Measurements from ENCODE around the gene TUT4. TPM values are rescaled to one million over a fixed set of nuclear protein-coding genes. Genes with fewer than 3 reads are reported as not detected.
A peak's percentile ranks its signal among the peaks of the same experiment; 100 is the strongest.

The TUT4 gene
- total and polyA plus RNA-seq, 2 donors (not counting 1 experiment from before 2014, with no cell fraction given) = 29.3 to 37.5 TPM

GRCh38 chr1:52576074-52576473 lies 23.2 kb upstream of the TUT4 start:
- no peak overlapping the region for H3K4me2 ChIP-seq (ENCODE audit: extremely low read depth, insufficient read depth, low read length)
- no peak for TF ChIP-seq EZH2 (IDR thresholded peaks at IDR 0.05; ENCODE audit: low read length, missing control alignments)
- no peak for TF ChIP-seq CTCF (conservative IDR thresholded peaks at IDR 0.05 in 1 of 2, IDR thresholded peaks at IDR 0.05 in 1 of 2; ENCODE audit: low read depth in 1 of 2, low read length in 2 of 2)
- H3K4me1 ChIP-seq (ENCODE audit: control insufficient read depth, extremely low read depth, insufficient read depth, low read length) = peaks cover 3% of the 10 kb centered on the region
- no peaks in the 10 kb centered on the region for H4K20me1 ChIP-seq (ENCODE audit: control insufficient read depth, extremely low read depth, insufficient read depth, low read length)
- no peaks in the 10 kb centered on the region for H3K9me3 ChIP-seq (ENCODE audit: control insufficient read depth, insufficient read depth, low read depth, low read length)
- H3K9ac ChIP-seq (ENCODE audit: insufficient read depth, low read length) = no peak overlapping the region
- no peaks in the 10 kb centered on the region for H3K36me3 ChIP-seq (ENCODE audit: control insufficient read depth, insufficient read depth, low read length)
- no peaks in the 10 kb centered on the region for H3K27me3 ChIP-seq (ENCODE audit: control insufficient read depth, insufficient read depth, low read length)
- no peak overlapping the region for H2AFZ ChIP-seq (ENCODE audit: low read length)
- H3K79me2 ChIP-seq (ENCODE audit: control insufficient read depth, insufficient read depth, low read length) = no peaks in the 10 kb centered on the region
- DNase-seq (ENCODE audit: low read depth in 2 of 2) = no peak
- H3K4me3 ChIP-seq (replicated peaks in 1 of 4; ENCODE audit: control extremely low read depth in 1 of 4, insufficient read depth in 1 of 4, low read depth in 3 of 4, low read length in 4 of 4) = no peak overlapping the region
- H3K27ac ChIP-seq (ENCODE audit: insufficient read depth, low read length) = no peak overlapping the region

GRCh38 chr1:52574594-52574993 lies 21.7 kb upstream of the TUT4 start:
- H3K79me2 ChIP-seq (ENCODE audit: control insufficient read depth, insufficient read depth, low read length) = no peaks in the 10 kb centered on the region
- no peaks in the 10 kb centered on the region for H4K20me1 ChIP-seq (ENCODE audit: control insufficient read depth, extremely low read depth, insufficient read depth, low read length)
- no peak overlapping the region for H3K27ac ChIP-seq (ENCODE audit: insufficient read depth, low read length)
- H3K27me3 ChIP-seq (ENCODE audit: control insufficient read depth, insufficient read depth, low read length) = no peaks in the 10 kb centered on the region
- no peak overlapping the region for H3K4me3 ChIP-seq (replicated peaks in 1 of 4; ENCODE audit: control extremely low read depth in 1 of 4, insufficient read depth in 1 of 4, low read depth in 3 of 4, low read length in 4 of 4)
- peaks cover 3% of the 10 kb centered on the region for H3K4me1 ChIP-seq (ENCODE audit: control insufficient read depth, extremely low read depth, insufficient read depth, low read length)
- TF ChIP-seq EZH2 (IDR thresholded peaks at IDR 0.05; ENCODE audit: low read length, missing control alignments) = no peak
- H3K9me3 ChIP-seq (ENCODE audit: control insufficient read depth, insufficient read depth, low read depth, low read length) = no peaks in the 10 kb centered on the region
- H3K4me2 ChIP-seq (ENCODE audit: extremely low read depth, insufficient read depth, low read length) = peak overlapping the region; percentile 68
- H2AFZ ChIP-seq (ENCODE audit: low read length) = no peak overlapping the region
- DNase-seq (ENCODE audit: low read depth in 2 of 2) = peak; percentile 95 to 99
- no peaks in the 10 kb centered on the region for H3K36me3 ChIP-seq (ENCODE audit: control insufficient read depth, insufficient read depth, low read length)
- H3K9ac ChIP-seq (ENCODE audit: insufficient read depth, low read length) = no peak overlapping the region

- Histone ChIP-seq H3K9ac (ENCODE audit: insufficient read depth, low read length) (no peak overlapping the region), H3K9me3 (ENCODE audit: control insufficient read depth, insufficient read depth, low read depth, low read length) (no peaks in the 10 kb centered on the region), H3K4me2 (ENCODE audit: extremely low read depth, insufficient read depth, low read length) (no peak overlapping the region), H3K4me3 (replicated peaks in 1 of 4; ENCODE audit: control extremely low read depth in 1 of 4, insufficient read depth in 1 of 4, low read depth in 3 of 4, low read length in 4 of 4) (no peak overlapping the region), H3K79me2 (ENCODE audit: control insufficient read depth, insufficient read depth, low read length) (no peaks in the 10 kb centered on the region), H3K27ac (ENCODE audit: insufficient read depth, low read length) (no peak overlapping the region), H3K4me1 (ENCODE audit: control insufficient read depth, extremely low read depth, insufficient read depth, low read length) (peaks cover 3% of the 10 kb centered on the region), H3K27me3 (ENCODE audit: control insufficient read depth, insufficient read depth, low read length) (peaks cover 7% of the 10 kb centered on the region), H4K20me1 (ENCODE audit: control insufficient read depth, extremely low read depth, insufficient read depth, low read length) (no peaks in the 10 kb centered on the region), H3K36me3 (ENCODE audit: control insufficient read depth, insufficient read depth, low read length) (no peaks in the 10 kb centered on the region), H2AFZ (ENCODE audit: low read length) (no peak overlapping the region)
- no peak for DNase-seq (ENCODE audit: low read depth in 2 of 2)
- TF ChIP-seq EZH2 (IDR thresholded peaks at IDR 0.05; ENCODE audit: low read length, missing control alignments) = no peak
- TF ChIP-seq CTCF (conservative IDR thresholded peaks at IDR 0.05 in 1 of 2, IDR thresholded peaks at IDR 0.05 in 1 of 2; ENCODE audit: low read depth in 1 of 2, low read length in 2 of 2) = no peak
These were observed 19.5 kb upstream of the TUT4 start for GRCh38 chr1:52572387-52572786.
